GM12875 (cell line): Measurements from ENCODE around the gene CIITA.

ENCODE experiments used
- H3K4me3 ChIP-seq: one replicate; pipeline ENCODE4 v1.5.1; 2011; ENCODE audit warnings: low read depth, low read length, control low read depth
- TF ChIP-seq, protein P1 (sequence below): IDR thresholded peaks from 2 replicates; pipeline ENCODE4 v1.5.1; 2011; ENCODE audit warnings: low read depth, mild to moderate bottlenecking, control low read depth, inconsistent platforms, low read length, moderate library complexity, borderline replicate concordance; ENCODE audit not compliant: insufficient read depth

Gene CIITA

DNA sequence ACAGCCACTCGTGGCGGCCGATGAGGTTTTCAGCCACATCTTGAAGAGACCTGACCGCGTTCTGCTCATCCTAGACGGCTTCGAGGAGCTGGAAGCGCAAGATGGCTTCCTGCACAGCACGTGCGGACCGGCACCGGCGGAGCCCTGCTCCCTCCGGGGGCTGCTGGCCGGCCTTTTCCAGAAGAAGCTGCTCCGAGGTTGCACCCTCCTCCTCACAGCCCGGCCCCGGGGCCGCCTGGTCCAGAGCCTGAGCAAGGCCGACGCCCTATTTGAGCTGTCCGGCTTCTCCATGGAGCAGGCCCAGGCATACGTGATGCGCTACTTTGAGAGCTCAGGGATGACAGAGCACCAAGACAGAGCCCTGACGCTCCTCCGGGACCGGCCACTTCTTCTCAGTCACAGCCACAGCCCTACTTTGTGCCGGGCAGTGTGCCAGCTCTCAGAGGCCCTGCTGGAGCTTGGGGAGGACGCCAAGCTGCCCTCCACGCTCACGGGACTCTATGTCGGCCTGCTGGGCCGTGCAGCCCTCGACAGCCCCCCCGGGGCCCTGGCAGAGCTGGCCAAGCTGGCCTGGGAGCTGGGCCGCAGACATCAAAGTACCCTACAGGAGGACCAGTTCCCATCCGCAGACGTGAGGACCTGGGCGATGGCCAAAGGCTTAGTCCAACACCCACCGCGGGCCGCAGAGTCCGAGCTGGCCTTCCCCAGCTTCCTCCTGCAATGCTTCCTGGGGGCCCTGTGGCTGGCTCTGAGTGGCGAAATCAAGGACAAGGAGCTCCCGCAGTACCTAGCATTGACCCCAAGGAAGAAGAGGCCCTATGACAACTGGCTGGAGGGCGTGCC lies 30.1 kb downstream of the CIITA start:
- TF ChIP-seq, protein P1, sequence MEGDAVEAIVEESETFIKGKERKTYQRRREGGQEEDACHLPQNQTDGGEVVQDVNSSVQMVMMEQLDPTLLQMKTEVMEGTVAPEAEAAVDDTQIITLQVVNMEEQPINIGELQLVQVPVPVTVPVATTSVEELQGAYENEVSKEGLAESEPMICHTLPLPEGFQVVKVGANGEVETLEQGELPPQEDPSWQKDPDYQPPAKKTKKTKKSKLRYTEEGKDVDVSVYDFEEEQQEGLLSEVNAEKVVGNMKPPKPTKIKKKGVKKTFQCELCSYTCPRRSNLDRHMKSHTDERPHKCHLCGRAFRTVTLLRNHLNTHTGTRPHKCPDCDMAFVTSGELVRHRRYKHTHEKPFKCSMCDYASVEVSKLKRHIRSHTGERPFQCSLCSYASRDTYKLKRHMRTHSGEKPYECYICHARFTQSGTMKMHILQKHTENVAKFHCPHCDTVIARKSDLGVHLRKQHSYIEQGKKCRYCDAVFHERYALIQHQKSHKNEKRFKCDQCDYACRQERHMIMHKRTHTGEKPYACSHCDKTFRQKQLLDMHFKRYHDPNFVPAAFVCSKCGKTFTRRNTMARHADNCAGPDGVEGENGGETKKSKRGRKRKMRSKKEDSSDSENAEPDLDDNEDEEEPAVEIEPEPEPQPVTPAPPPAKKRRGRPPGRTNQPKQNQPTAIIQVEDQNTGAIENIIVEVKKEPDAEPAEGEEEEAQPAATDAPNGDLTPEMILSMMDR: no peak
- H3K4me3 ChIP-seq: no peak overlapping the region

DNA sequence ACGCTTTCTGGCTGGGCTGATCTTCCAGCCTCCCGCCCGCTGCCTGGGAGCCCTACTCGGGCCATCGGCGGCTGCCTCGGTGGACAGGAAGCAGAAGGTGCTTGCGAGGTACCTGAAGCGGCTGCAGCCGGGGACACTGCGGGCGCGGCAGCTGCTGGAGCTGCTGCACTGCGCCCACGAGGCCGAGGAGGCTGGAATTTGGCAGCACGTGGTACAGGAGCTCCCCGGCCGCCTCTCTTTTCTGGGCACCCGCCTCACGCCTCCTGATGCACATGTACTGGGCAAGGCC lies 30.7 kb downstream of the CIITA start:
- TF ChIP-seq, protein P1: no peak
- H3K4me3 ChIP-seq: no peak overlapping the region

DNA sequence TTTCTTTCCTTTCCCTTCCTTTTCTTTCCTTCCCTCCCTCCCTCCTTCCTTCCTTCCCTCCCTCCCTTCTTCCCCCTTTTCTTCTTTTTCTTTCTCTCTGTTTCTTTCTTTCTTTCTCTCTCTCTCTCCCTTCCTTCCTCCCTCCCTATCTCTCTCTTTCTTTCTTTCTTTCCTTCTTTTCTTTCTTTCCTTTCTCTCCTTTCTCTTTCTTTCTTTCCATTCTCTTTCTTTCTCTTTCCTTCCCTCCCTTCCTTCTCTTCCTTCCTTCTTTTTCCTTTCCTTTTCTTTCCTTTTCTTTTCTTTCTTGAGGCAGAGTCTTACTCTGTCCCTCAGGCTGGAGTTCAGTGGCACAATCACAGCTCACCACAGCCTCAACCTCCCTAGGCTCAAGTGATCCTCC lies 34.3 kb downstream of the CIITA start:
- no peak overlapping the region for H3K4me3 ChIP-seq
- TF ChIP-seq, protein P1: no peak

DNA sequence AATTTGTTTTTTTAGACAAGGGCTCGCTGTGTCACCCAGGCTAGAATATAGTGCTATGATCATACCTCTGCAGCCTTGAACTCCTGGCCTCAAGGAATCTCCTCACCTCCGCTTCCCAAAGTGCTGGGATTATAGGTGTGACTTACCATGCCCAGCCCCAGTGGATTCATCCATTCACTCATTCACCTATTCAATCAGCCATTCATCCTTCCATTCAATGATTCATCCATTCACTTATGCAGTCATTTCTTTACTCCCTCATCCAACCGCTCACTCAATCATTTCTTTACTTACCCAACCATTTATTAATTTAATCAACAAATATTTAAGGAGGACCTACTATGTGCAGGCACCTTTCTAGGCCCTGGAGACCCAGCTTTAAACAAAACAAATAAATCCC lies 39.5 kb downstream of the CIITA start:
- TF ChIP-seq, protein P1: no peak
- H3K4me3 ChIP-seq: no peak overlapping the region

DNA sequence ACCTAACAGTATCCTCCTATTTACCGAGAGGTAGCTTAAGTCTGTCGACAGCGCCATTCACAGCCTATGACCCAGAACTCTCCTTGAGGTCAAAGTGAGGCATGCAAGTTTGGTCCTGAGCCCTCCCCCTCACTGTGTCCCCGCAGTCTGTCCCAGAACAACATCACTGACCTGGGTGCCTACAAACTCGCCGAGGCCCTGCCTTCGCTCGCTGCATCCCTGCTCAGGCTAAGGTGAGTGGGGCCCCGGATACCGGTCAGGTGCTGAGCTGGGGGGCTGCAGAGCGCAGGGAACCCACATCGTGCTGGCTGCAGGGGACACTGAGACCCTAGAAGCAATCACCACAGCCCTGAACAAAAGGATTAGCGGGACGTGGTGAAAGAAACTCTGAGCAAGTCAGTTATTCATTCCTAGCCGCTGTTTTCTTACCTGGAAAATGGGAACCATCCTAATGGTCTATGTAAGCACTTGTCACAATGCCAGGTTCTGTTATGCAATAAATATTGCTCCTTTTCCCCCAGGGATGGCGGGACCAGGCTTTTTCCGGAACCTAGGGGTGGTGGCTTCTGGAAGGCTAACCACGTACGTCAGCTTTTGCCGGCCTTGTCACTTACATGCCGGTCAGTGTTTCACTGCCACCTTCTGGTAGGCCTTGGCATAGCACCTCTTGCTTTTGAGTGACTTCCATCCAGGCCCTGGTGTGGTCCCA lies 41.4 kb downstream of the CIITA start:
- TF ChIP-seq, protein P1: peak; percentile 98
- H3K4me3 ChIP-seq: no peak overlapping the region

DNA sequence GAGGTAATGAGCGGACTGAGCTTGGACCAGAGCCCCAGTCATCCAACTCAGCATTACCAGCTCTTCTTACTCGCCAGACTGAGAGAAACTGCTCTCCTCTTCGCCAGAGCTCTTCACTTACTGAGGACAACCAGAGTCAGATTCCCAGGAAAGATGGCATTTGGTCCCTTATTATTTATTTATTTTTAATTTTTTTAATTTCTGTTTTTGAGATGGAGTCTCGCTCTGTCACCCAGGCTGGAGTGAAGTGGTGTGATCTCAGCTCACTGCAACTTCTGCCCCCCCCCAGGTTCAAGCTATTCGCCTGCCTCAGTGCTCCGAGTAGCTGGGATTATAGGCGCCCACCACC lies 42.0 kb downstream of the CIITA start:
- TF ChIP-seq, protein P1: no peak
- H3K4me3 ChIP-seq: no peak overlapping the region

DNA sequence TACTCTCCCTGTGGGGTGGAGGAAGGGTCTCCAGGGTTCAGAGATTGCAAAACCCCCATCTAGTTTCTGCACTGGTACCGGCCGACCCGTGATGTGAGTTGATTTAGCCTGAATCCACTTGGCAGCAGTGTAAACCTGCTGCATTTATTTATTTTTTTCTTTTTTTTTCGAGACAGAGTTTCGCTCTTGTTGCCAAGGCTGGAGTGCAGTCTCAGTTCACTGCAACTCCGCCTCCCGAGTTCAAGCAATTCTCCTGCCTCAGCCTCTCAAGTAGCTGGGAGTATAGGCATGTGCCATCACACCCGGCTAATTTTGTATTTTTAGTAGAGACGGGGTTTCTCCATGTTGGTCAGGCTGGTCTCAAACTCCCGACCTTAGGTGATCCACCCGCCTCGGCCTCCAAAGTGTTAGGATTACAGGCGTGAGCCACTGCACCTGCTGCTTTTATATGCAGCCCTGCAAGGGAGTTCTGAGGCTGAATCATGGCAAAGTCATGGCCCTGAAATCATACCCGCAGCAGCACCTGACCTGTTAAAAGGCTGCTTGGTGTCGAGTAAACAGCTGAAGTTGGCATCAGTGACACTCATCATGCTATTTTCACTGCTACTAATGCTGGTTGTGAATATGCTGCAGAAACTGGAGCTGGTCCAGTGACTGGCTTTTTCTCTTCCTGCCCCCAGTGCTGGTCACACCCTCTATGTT lies 43.9 kb downstream of the CIITA start:
- TF ChIP-seq, protein P1: no peak

More for the DNA sequence above, 43.9 kb downstream of the CIITA start:
- H3K4me3 ChIP-seq: no peak overlapping the region
